ENCODE data around the gene GAGE12J. TPM values are rescaled to one million over a fixed set of nuclear protein-coding genes. Genes with fewer than 3 reads are reported as not detected.
"Not testable (repeated sequence)": the region's sequence is repeated elsewhere in the genome, so short reads cannot be mapped to it uniquely, and the experiment has no call there.

Gene GAGE12J, protein sequence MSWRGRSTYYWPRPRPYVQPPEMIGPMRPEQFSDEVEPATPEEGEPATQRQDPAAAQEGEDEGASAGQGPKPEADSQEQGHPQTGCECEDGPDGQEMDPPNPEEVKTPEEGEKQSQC
- not detected for polyA plus RNA-seq (2013, experiment 1 of 2)
- not detected for polyA plus RNA-seq (2013, experiment 2 of 2)

DNA sequence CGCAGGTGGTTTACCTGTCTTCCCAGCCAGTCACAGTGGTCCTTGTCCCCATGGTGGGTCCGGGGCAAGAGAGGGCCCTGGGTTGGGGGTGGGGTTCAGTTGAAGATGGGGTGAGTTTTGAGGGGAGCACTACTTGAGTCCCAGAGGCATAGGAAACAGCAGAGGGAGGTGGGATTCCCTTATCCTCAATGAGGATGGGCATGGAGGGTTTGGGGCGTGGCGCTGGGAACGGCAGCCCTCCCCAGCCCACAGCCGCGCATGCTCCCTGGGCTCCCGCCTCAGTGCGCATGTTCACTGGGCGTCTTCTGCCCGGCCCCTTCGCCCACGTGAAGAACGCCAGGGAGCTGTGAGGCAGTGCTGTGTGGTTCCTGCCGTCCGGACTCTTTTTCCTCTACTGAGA, at the start of gene GAGE12J:
GAGE12J (plus strand) TSS at position 301 of the 400 bp plus-strand sequence. CDS start 1,157 bp downstream, outside the sequence.
- H3K27ac ChIP-seq (ENCODE audit: low read depth, low read length, severe bottlenecking); H3K36me3 ChIP-seq (ENCODE audit: control insufficient read depth, insufficient read depth, low read length); H3K9me3 ChIP-seq (ENCODE audit: control insufficient read depth, low read length); H3K4me1 ChIP-seq (ENCODE audit: control insufficient read depth, insufficient read depth, low read length, poor library complexity, severe bottlenecking); H3K4me3 ChIP-seq (ENCODE audit: extremely low read depth, insufficient read depth, low read length, poor library complexity, severe bottlenecking): not testable (repeated sequence)
- no CpG with 5 or more reads among the region's 16 CpGs for WGBS, 2 experiments (ENCODE audit: insufficient coverage in 2 of 2)

DNA sequence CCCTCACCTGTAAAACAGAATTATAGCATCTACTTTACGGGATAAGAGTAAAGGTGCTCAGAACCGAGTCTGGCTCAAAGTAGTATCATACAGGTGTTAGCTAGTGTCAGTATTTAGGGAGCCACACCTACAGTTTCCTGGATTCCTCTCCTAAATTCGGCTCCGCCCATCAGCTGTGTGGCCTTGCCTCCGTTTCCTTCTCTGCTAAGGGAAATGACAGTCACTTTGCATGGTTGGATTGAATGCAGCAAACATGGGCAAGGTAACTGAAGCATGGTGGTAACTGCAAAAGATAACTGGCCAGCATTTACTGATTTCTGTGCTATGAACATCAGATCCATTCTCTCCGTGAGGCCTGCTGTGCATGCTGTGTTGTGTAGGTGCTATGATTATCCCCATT, 49.4 kb upstream of the GAGE12J start:
- H3K36me3 ChIP-seq (ENCODE audit: control insufficient read depth, insufficient read depth, low read length), result peaks cover 12% of the 10 kb centered on the region
- H3K4me3 ChIP-seq (ENCODE audit: extremely low read depth, insufficient read depth, low read length, poor library complexity, severe bottlenecking), result no peak overlapping the region
- 82 to 100% methylated on average over 1 to 3 of the region's 6 CpGs for WGBS, 2 experiments (ENCODE audit: insufficient coverage in 2 of 2)
- H3K27ac ChIP-seq (ENCODE audit: low read depth, low read length, severe bottlenecking), result no peak overlapping the region
- H3K4me1 ChIP-seq (ENCODE audit: control insufficient read depth, insufficient read depth, low read length, poor library complexity, severe bottlenecking), result no peaks in the 10 kb centered on the region
- no peaks in the 10 kb centered on the region for H3K9me3 ChIP-seq (ENCODE audit: control insufficient read depth, low read length)

DNA sequence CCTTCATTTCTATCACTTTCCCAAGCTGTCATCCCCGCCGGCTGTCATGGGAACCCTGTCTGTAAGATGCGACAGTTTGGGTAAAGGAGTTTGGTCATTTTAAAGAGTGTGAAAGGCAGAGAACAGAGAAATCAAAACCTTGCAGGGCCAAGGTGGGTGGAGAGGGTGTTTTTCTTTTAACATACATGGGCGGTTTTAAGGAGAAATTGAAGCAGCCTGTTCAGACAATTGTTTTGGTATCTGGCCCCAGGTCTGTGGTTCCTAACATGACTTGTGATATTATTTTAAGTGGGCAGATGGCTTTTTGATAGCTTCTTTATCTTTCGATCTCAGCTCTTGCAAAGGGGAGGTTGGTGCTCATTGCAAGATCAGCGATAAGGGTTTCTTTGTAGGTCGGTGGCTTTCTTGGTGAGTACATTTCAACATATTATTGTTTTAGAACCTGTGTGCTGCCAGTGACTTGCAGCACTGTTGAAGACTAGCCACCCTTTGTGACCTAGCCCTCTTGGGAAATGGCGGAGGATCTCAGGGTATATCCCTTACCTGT, 48.6 kb upstream of the GAGE12J start:
- Histone ChIP-seq H3K36me3 (ENCODE audit: control insufficient read depth, insufficient read depth, low read length) (peaks cover 12% of the 10 kb centered on the region), H3K27ac (ENCODE audit: low read depth, low read length, severe bottlenecking) (no peak overlapping the region), H3K9me3 (ENCODE audit: control insufficient read depth, low read length) (no peaks in the 10 kb centered on the region), H3K4me3 (ENCODE audit: extremely low read depth, insufficient read depth, low read length, poor library complexity, severe bottlenecking) (no peak overlapping the region), H3K4me1 (ENCODE audit: control insufficient read depth, insufficient read depth, low read length, poor library complexity, severe bottlenecking) (no peaks in the 10 kb centered on the region)
- no CpG with 5 or more reads among the region's 8 CpGs for WGBS, 2 experiments (ENCODE audit: insufficient coverage in 2 of 2)

DNA sequence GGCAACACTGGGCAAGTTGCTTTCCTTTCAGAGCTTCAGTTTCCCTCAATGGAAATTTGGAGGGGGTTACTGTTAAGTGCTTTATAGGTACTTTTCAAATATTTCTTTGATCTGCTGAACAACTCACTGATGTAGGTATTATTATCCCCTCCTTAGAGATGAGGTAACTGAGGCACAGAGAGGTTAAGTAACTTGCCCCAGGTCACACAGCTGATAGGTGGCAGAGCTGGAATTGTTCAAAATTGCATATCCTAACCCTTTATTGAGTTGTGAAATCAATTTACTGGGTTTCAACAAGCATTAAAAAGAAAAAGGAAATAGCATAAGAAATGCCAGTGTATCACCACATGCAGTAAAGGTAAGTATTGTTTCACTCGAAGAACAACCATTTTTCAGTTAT, 45.6 kb upstream of the GAGE12J start:
- H3K4me3 ChIP-seq (ENCODE audit: extremely low read depth, insufficient read depth, low read length, poor library complexity, severe bottlenecking), result no peak overlapping the region
- H3K36me3 ChIP-seq (ENCODE audit: control insufficient read depth, insufficient read depth, low read length), result peaks cover 8% of the 10 kb centered on the region
- WGBS, 2 experiments (ENCODE audit: insufficient coverage in 2 of 2), result no CpG with 5 or more reads among the region's 1 CpG
- no peak overlapping the region for H3K27ac ChIP-seq (ENCODE audit: low read depth, low read length, severe bottlenecking)
- no peaks in the 10 kb centered on the region for H3K4me1 ChIP-seq (ENCODE audit: control insufficient read depth, insufficient read depth, low read length, poor library complexity, severe bottlenecking)
- no peaks in the 10 kb centered on the region for H3K9me3 ChIP-seq (ENCODE audit: control insufficient read depth, low read length)

DNA sequence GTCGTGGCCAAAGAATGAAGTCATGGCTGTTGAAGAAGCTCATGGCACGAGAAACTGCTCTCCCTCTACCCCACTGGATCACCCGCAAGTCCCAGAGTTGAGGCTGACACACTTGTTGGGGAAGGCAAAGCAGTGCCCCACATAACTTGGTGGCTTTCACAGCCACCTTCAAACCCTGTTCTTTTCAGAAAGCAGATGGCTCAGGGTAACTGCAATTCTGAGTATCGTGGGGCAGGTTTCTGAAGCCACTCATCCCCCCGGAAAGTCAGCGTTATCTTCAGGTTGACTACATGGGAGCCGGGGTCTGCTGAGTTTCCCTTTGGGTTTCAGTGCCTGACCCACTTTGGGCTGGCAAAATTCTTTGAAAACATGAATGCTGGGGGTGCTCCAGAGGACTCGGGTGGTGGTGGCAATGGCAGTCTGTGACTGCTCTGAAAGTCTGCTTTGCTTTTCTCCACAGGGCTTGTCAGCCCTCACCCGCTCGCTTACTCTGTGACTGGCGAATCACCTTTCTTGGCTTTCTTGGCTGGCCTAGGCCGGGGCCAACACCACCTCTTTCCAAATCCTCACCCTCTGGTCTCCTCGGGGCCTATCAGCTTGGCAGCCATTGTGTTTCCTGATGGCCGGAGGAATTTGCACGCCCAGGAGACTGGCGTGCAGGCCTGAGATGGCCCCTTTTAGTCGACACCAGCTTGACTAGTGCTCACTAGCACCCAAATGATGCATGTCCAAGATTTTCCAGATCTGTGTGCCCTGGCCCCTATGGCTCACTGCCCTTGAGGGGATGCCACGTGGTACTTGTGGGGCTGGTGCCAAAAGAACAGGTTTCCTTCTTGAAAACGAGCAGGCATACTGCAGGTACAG, 44.9 kb upstream of the GAGE12J start:
- WGBS, 2 experiments (ENCODE audit: insufficient coverage in 2 of 2), result 92 to 95% methylated on average over 10 to 14 of the region's 19 CpGs
- Histone ChIP-seq H3K27ac (ENCODE audit: low read depth, low read length, severe bottlenecking) (no peak overlapping the region), H3K4me1 (ENCODE audit: control insufficient read depth, insufficient read depth, low read length, poor library complexity, severe bottlenecking) (no peaks in the 10 kb centered on the region), H3K4me3 (ENCODE audit: extremely low read depth, insufficient read depth, low read length, poor library complexity, severe bottlenecking) (no peak overlapping the region), H3K36me3 (ENCODE audit: control insufficient read depth, insufficient read depth, low read length) (peaks cover 4% of the 10 kb centered on the region), H3K9me3 (ENCODE audit: control insufficient read depth, low read length) (no peaks in the 10 kb centered on the region)

DNA sequence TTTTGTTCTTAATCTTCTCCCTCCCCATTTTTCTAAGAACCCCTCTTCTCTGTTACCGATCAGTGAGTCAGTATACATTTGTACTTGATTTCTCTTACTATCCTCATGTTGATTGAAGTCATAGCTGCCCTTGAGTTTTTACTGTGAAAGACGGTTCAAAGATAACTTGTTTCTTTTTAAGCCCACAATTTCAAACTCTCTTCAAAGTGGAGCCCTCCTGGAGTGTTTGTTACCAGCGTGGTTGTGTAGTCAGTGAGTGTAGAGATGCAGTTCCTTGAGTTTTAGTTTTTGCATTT, 44.4 kb upstream of the GAGE12J start:
- WGBS, 2 experiments (ENCODE audit: insufficient coverage in 2 of 2), result no CpG with 5 or more reads among the region's 3 CpGs
- peaks cover 2% of the 10 kb centered on the region for H3K36me3 ChIP-seq (ENCODE audit: control insufficient read depth, insufficient read depth, low read length)
- H3K27ac ChIP-seq (ENCODE audit: low read depth, low read length, severe bottlenecking), result no peak overlapping the region
- no peaks in the 10 kb centered on the region for H3K9me3 ChIP-seq (ENCODE audit: control insufficient read depth, low read length)
- no peak overlapping the region for H3K4me3 ChIP-seq (ENCODE audit: extremely low read depth, insufficient read depth, low read length, poor library complexity, severe bottlenecking)
- no peaks in the 10 kb centered on the region for H3K4me1 ChIP-seq (ENCODE audit: control insufficient read depth, insufficient read depth, low read length, poor library complexity, severe bottlenecking)

DNA sequence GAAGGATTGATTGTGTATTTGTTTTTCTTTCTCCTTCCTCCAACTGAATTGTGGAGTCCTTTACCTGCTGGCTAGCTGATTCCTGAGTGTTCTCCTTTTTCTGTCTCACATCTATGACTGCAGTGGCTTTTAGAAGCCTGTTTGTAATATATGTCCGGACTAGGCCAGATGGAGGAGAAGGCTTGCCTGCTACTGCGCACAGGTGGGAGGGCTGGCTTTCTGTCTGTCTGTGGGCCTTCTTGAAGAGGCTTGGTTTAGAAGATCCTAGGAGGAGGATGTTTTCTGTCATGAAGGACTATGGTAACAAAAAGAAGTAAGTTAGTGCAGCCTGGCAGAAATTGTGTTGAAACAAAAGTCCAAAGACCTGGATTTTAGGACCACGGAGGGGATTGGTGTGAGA, 43.8 kb upstream of the GAGE12J start:
- H3K9me3 ChIP-seq (ENCODE audit: control insufficient read depth, low read length), result no peaks in the 10 kb centered on the region
- no peaks in the 10 kb centered on the region for H3K4me1 ChIP-seq (ENCODE audit: control insufficient read depth, insufficient read depth, low read length, poor library complexity, severe bottlenecking)
- no peaks in the 10 kb centered on the region for H3K36me3 ChIP-seq (ENCODE audit: control insufficient read depth, insufficient read depth, low read length)
- H3K27ac ChIP-seq (ENCODE audit: low read depth, low read length, severe bottlenecking), result no peak overlapping the region
- H3K4me3 ChIP-seq (ENCODE audit: extremely low read depth, insufficient read depth, low read length, poor library complexity, severe bottlenecking), result no peak overlapping the region
- 100% methylated on average over 1 of the region's 3 CpGs; no CpG with 5 or more reads in 1 of the 2 experiments for WGBS, 2 experiments (ENCODE audit: insufficient coverage in 2 of 2)

DNA sequence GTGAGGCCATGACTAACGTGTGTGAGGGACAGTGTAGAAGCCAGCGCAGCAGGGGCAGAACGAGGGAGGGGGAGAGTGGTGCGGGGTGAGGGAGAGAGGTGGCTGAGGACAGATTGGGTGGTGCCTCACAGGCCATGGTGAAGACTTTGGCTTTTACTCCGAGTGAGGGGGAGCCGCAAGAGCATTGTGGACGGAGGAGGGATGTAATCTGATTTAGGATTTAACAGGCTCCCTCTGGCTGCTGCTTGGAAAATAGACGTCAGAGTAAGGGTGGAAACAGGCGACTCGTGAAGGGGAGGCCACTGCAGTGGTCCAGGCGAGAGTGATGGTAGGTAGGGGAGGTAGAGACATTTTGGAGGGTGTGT, 39.2 kb upstream of the GAGE12J start:
- Histone ChIP-seq H3K9me3 (ENCODE audit: control insufficient read depth, low read length) (no peaks in the 10 kb centered on the region), H3K36me3 (ENCODE audit: control insufficient read depth, insufficient read depth, low read length) (no peaks in the 10 kb centered on the region), H3K27ac (ENCODE audit: low read depth, low read length, severe bottlenecking) (no peak overlapping the region), H3K4me1 (ENCODE audit: control insufficient read depth, insufficient read depth, low read length, poor library complexity, severe bottlenecking) (no peaks in the 10 kb centered on the region), H3K4me3 (ENCODE audit: extremely low read depth, insufficient read depth, low read length, poor library complexity, severe bottlenecking) (no peak overlapping the region)
- 12 to 44% methylated on average over 3 to 7 of the region's 11 CpGs for WGBS, 2 experiments (ENCODE audit: insufficient coverage in 2 of 2)

DNA sequence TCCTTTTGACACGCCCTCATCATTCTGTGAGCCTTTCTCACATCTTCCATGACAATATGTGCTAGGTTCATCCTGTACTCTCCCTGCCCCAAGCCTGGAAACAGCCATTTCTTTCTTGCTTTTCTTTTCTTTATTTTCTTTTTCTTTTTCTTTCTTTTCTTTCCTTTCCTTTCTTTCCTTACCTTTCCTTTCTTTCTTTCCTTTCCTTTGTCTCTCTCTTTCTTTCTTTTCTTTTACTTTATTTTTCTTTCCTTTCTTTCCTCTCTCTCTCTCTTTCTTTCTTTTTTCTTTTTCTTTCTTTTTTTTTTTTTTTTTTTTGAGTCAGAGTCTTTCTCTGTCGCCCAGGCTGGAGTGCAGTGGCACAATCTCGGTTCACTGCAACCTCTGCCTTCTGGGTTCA, 37.6 kb upstream of the GAGE12J start:
- 100% methylated on average over 2 to 3 of the region's 3 CpGs for WGBS, 2 experiments (ENCODE audit: insufficient coverage in 2 of 2)

DNA sequence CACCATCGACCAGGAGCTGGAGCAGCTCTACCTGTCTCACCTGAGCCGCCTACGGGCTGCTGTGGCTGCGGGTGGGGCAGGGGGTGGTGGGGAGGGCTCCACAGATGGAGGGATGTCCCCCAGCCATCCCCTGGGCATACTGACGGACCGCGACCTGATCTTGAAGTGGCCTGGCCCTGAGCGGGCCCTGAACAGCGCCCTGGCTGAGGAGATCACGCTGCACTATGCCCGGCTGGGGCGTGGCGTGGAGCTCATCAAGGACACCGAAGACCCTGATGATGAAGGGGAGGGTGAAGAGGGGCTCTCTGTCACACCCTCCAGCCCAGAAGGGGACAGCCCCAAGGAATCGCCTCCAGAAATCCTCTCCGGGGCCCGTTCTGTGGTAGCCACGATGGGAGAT, 35.7 kb upstream of the GAGE12J start:
- H3K27ac ChIP-seq (ENCODE audit: low read depth, low read length, severe bottlenecking), result no peak overlapping the region
- H3K4me3 ChIP-seq (ENCODE audit: extremely low read depth, insufficient read depth, low read length, poor library complexity, severe bottlenecking), result no peak overlapping the region
- H3K4me1 ChIP-seq (ENCODE audit: control insufficient read depth, insufficient read depth, low read length, poor library complexity, severe bottlenecking), result no peaks in the 10 kb centered on the region
- H3K9me3 ChIP-seq (ENCODE audit: control insufficient read depth, low read length), result no peaks in the 10 kb centered on the region
- 98 to 100% methylated on average over 1 to 9 of the region's 18 CpGs for WGBS, 2 experiments (ENCODE audit: insufficient coverage in 2 of 2)
- H3K36me3 ChIP-seq (ENCODE audit: control insufficient read depth, insufficient read depth, low read length), result no peaks in the 10 kb centered on the region

More for the DNA sequence above, 37.6 kb upstream of the GAGE12J start:
- H3K4me3 ChIP-seq (ENCODE audit: extremely low read depth, insufficient read depth, low read length, poor library complexity, severe bottlenecking), result no peak overlapping the region
- no peak overlapping the region for H3K27ac ChIP-seq (ENCODE audit: low read depth, low read length, severe bottlenecking)
- H3K4me1 ChIP-seq (ENCODE audit: control insufficient read depth, insufficient read depth, low read length, poor library complexity, severe bottlenecking), result no peaks in the 10 kb centered on the region
- H3K9me3 ChIP-seq (ENCODE audit: control insufficient read depth, low read length), result no peaks in the 10 kb centered on the region
- H3K36me3 ChIP-seq (ENCODE audit: control insufficient read depth, insufficient read depth, low read length), result no peaks in the 10 kb centered on the region

DNA sequence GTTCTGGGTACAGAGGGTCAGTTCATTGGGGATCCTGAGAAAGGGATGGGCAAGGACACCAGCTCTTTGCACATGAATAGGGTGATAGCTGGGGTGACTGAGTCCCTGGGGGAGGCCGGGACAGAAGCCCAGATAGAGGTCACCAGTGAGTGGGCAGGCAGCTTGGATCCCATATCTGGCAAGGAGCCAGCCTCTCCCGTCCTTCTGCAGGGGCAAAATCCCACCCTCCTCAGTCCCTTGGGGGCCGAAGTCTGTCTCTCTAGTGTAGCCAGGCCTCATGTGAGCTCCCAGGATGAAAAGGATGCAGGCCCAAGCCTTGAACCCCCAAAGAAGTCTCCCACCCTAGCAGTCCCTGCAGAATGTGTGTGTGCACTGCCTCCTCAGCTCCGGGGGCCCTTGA, 35.3 kb upstream of the GAGE12J start:
- WGBS, 2 experiments (ENCODE audit: insufficient coverage in 2 of 2), result 94 to 100% methylated on average over 2 of the region's 4 CpGs
- no peaks in the 10 kb centered on the region for H3K36me3 ChIP-seq (ENCODE audit: control insufficient read depth, insufficient read depth, low read length)
- no peak overlapping the region for H3K4me3 ChIP-seq (ENCODE audit: extremely low read depth, insufficient read depth, low read length, poor library complexity, severe bottlenecking)
- H3K4me1 ChIP-seq (ENCODE audit: control insufficient read depth, insufficient read depth, low read length, poor library complexity, severe bottlenecking), result no peaks in the 10 kb centered on the region
- no peaks in the 10 kb centered on the region for H3K9me3 ChIP-seq (ENCODE audit: control insufficient read depth, low read length)
- H3K27ac ChIP-seq (ENCODE audit: low read depth, low read length, severe bottlenecking), result no peak overlapping the region
